GM18508 (cell line): ENCODE results near the gene GRM5.

Experiments
- ATAC-seq: cut with Tn5 transposase; IDR thresholded peaks from one replicate; pipeline ENCODE4 v1.9.1; 2021; ENCODE audit warnings: moderate number of reproducible peaks; ENCODE audit not compliant: insufficient read depth, unreplicated experiment

Gene GRM5

DNA sequence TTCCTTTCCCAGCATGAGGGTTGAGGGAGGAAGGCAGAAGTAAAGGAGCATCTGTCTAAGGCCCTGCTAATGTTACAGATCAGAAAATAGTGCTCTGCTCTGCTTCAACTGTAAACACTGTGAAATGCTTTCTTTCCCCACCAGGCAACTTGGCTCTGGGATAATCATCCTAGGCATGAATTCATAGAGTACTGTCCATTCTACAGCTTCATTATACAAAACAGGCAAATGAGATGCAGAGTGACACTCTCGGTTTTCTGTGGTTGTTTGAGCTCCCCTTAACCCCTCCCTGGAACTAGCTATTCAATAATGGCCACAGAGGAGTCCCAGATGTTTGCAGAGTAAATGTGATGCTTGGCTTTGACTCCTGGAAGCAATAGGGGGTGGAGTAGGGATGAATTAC is 544.0 kb downstream of the GRM5 start:
- ATAC-seq, result no peak

- ATAC-seq, result no peak
Measured at GRCh38 chr11:88521399-88521798, 544.4 kb downstream of the GRM5 start.

GRCh38 chr11:88520391-88520790 is 545.4 kb downstream of the GRM5 start:
- no peak for ATAC-seq

DNA sequence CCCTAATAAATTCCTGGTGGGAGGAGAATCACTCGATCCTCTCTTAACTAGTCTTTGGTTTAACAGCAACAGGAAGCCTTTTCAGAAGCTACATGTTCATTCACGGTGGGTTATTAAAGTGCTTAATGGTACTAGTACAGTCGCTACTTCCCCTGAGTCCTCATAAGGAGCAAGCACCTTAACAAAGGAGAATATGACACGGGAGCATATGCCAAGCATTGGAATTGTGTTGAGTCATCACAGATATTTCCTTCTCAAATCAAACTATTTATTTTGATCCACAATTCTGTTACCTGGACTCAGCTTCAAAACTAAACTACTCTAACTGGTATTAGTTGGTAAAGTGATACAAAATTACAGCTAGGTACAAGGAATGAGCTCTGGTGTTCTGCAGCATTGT is 550.8 kb downstream of the GRM5 start:
- no peak for ATAC-seq

DNA sequence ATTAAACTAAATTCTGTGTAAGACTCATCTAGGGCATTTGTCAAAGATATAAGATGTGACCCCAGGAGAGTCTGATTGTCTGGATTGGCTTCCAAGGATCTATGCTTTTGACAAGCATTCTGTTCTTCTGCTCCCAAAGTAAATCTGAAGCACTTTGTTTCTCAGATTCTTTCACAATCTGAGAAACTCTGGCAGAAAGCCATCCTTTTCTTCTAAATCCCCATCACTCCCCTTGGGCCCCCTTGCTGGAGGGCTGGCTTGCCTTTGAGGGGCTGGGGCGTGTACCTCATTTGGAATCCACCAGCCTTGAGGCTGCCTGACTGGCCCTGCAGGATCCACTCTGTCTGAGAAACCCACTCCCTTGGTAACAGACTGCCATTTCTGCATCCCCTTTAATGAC is 554.8 kb downstream of the GRM5 start:
- no peak for ATAC-seq

DNA sequence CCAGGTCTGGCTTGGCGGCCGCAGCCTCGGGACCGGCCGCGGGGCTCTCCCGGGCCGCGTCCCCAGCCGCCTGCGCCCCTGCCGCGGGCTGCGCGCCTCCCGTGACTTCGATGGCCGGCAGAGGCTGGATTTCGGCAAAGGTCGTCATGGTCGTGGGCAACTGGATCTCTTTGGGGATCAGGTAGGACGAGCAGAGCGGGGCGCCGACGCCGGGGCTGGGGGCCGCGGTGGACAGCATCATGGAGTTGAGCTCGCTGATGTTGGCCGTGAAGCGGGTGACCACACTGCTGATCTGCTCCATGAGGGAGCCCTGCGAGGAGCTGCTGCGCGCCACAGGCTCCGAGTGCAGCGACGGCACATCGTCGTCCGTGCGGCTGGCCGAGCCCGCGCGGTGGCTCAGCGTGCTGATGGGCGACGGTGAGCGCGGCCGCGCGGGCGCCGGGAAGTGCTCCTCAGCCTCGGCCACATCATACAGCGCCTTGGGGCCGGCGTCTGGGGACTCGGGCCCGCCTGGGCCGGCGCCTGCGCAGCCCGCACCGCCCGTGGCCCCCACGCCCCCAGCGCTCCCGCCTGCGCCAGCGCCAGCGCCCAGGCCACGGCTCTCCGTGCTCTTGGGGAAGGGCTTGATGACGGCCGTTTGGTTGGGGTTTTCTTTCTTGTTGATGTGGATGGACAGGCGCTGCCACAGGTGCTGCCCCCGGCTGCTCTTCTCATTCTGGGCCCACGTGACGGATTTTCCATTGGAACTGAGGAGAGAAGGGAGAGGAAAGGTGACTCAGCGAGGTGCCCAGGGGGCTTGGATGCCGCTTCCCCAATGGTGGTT is 556.8 kb downstream of the GRM5 start:
- ATAC-seq, result no peak

- no peak for ATAC-seq
Measured at GRCh38 chr11:88508418-88508758, 557.4 kb downstream of the GRM5 start.

DNA sequence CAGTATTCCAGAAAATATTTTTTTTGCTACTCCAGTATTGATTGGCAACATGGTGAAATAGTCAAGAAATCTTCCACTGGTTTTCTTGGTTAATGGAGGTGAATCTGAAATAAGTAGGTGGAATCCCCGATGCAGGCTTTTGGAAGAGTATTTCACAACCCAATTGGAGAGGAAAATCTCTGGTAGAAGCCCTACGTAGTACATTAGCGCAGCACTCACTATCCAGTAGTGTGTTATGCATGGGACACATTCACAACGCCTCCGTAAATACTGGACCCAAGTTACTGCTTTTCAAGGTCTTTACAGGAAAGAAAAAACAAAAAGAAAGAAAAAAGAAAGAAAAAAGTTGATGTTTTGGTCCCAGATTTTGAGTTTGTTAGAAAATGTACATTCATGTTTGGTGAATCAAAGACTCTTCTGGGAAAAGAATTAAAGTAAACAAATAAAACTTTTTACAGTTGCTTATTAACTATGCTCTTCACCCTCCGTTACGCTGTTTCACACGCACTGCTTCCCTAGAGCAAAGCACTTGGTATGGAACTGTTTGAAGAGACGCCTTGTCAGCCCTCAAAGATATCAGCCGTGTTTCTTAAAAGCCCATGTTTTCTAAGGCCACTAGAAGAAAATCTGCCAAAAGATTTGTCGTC is 557.9 kb downstream of the GRM5 start:
- no peak for ATAC-seq

DNA sequence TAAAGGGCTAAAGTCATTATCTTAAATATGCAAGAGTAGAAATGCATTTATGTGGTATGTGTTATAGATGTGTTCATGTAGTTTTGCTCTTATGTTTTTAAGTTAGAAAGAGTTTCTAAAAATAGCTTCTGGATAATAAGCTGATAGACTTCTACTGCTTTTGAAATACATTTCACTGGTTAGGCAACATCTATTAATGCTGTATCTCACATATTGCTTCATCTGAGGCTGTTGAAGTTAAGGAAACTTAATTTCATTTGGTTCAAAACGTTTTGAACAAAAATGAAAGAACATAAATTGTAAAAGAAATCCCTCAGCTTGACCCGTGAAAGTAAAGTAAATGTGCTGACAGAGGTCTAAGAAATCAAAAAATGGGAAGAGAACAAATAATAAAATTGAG is 564.2 kb downstream of the GRM5 start:
- no peak for ATAC-seq

DNA sequence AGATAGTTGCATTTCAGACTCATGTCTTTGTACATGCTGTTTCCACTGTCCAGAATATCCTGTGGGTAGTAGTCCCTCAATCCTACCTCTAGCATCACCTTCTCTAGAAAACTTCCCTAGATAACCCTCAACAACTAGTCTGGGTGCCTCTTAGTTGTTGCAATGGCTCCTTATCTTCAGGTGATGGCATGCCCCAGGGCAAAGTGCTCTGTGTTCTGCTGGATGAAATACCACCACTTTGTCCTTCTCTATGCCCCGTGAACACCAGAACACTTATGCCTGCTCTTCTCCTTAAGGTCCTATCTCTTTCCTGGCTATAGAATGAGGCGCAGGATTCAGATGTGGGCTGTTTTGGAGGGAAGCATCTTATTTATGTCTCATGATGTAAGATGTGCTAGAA is 569.9 kb downstream of the GRM5 start:
- ATAC-seq, result no peak

DNA sequence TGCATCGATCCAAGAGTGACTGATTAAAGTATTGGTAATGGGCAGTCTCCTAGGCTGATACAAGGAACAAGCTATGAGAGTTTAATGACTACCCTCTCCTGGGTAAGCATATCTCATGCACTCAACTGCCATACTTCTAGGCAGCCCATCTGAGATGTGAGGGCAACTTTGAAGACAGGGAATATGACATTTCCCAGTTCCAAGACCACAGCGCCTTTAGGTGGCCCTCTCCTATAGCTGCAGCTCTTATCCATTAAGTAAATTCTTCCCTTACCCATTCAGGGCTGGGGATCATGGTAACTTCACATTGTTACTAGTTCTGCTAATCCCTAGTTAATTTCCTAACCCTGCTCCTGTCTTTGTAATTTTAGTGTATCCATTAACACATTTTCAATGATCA is 570.9 kb downstream of the GRM5 start:
- no peak for ATAC-seq

DNA sequence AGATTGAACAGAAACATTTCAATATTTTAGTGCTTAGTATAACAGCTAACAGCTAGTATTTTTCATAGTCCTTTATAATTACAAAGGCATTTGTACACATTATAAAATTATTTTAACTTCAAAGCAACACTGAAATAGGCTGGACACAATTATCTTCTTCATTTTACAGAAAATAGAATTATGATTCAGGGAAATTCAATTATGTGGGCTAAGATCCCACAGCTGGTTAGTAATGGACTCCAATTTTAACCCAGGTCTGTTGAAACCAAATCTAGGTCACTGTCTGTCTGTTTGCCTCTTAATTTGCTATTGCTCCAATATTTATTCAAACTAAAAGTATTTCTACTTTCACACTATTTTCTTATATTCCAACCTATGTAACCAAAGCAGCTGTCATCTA is 574.1 kb downstream of the GRM5 start:
- ATAC-seq, result no peak

DNA sequence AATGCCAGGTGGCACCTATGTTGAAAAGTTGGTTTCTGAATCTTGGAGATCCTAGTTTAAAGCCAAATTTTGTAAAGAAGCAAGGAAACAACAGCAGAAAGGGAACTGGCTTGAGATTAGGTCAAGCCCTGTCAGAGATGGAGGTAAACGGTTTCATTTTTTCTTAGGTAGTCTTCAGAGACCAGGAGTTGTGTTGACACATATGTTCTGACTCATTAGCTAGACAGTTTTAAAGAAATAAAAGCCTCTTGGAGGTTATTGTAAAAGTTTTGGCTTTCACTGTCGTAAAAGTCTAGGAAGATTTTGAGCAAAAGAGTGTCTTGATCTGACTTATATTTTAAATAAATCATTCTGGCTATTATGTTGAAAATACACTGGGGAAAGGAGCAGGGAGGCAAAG is 576.8 kb downstream of the GRM5 start:
- no peak for ATAC-seq

DNA sequence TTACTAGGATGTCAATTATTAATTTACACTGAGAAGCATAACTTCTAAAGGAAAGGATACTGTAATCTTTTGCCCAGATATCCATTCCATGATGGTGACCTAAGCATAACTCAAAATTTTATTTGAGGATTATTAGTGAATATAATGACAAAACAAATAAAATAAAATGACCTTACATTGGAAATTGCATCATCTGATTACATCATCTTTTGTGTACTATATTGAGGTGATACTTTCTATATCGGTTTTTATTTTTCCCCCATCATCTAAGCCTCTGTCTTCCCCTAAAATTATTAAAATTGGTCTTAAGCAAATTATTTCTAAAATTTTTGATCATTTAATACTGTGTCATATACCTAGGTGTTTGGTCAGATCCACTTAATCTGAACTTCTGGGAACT is 578.1 kb downstream of the GRM5 start:
- no peak for ATAC-seq

DNA sequence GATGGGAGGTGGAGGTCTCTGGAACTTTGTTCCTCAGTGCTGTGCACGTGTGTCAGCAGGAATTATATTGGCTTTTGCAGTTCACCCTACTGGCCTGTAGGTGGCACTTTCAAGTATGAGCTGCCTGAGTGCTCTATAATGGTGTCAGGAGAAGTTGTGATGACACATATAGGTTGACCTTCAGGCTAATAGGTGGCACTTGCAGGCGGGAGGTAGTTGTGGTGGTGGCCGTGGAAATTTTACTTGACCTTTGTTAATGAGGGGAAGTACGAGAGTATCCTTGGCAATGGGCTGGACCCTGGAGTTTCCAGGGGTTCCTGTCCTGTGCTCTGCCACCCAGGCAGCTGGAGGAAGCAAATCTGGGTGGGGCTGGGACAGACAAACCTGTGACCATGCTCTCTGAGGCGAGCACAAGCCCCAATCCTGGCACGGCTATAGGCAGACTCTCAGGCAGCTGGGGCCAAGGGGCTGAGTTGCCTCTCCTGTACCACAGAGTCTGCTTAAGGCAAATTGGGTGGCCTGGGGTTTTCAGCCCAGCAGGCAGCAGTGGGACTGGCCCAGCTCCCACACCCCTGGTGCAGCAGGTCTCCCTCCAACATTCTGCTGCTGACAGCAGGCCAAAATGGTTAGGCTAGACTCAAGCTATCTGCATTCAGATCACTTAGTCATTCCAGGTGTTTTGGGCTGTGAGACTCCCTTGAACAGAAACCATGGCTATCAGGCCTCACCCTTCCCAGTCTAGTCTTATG is 580.7 kb downstream of the GRM5 start:
- no peak for ATAC-seq

DNA sequence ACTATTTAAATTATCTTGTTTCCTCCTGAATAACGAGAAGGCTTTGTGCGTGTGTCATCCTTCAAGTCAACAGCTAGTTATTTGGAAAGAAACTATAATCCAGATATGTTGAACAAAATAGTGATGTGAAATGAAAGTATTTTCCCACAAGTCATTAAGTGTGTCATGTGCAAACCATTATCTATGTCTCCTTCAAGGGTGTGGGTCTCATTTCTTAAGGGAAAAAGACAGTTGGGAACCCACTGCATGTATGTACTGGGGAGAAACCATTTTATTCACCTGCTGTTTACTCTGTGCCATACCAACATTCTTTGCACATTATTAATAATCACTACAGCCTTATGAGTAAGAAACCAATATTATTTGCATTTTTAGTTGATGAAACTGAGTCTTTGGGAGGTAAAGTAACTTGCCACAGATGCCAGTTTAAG is 582.9 kb downstream of the GRM5 start:
- ATAC-seq, result no peak

- no peak for ATAC-seq
Measured at GRCh38 chr11:88480223-88480622, 585.6 kb downstream of the GRM5 start.

GRCh38 chr11:88478136-88478815 is 587.5 kb downstream of the GRM5 start:
- ATAC-seq, result no peak

DNA sequence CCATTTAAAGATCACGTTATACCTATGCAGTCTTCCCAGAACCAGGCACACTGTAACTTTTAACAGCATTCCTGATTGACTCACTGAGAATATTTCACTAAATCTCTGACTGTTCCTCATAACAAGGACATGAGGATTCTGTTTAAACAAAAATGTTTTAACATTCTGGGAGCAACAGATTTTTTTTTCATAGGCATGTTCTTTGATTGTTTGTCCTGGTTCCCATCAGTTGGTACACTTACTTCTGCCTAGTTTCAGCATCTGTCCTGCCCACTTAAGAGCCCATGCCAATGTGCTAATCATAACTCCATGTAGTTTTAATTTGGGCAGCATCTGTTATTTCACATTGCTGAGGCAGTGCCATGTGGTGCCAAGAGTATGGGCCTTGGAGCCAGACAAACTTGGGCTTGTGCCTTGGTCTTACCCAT is 589.8 kb downstream of the GRM5 start:
- no peak for ATAC-seq

GRCh38 chr11:88474655-88475054 is 591.1 kb downstream of the GRM5 start:
- ATAC-seq, result no peak
